AG04450 (cell line): ENCODE measurements around the gene PDE5A. TPM values are rescaled to one million over a fixed set of nuclear protein-coding genes. Genes with fewer than 3 reads are reported as not detected.

Experiments used
- CTCF ChIA-PET: fragments of 300-600, 350-600 bp; formaldehyde crosslinking; extraction: SDS; loops from one replicate; lab custom pipeline; 2022; ENCODE audit warnings: antibody characterized with exemption, inconsistent platforms; lab: Charles Lee
- POLR2A ChIA-PET: fragments of 350-600 bp; formaldehyde crosslinking; extraction: SDS; loops from one replicate; lab custom pipeline; 2021; ENCODE audit warnings: antibody characterized with exemption, inconsistent platforms; lab: Yijun Ruan, JAX
- DNase-seq: peaks from one replicate; pipeline ENCODE4 v3.0.0-alpha.2; 2011; ENCODE audit warnings: low read depth, low spot score
- H3K27ac ChIP-seq: one replicate; pipeline ENCODE4 v1.5.1; 2012; ENCODE audit warnings: low read depth, low read length, control low read depth
- H3K27me3 ChIP-seq: one replicate; pipeline ENCODE4 v1.6.0; 2012; ENCODE audit warnings: low read length; ENCODE audit not compliant: control insufficient read depth, insufficient read depth
- H3K4me3 ChIP-seq: 2 replicates; pipeline ENCODE4 v1.5.1; 2011; ENCODE audit warnings: mild to moderate bottlenecking, low read depth, low read length, control low read depth
- H3K9me3 ChIP-seq: 2 replicates; pipeline ENCODE4 v1.5.1; 2012; ENCODE audit warnings: low read length; ENCODE audit not compliant: control insufficient read depth, insufficient read depth
- polyA plus RNA-seq: library from polyadenylated mRNA; depleted of rRNA; stranded (reverse); fragments of >200 nt; gene quantifications from 2 replicates; pipeline ENCODE4 v1.2.3, GENCODE V29; 2011
- TF ChIP-seq, protein P1 (sequence below): IDR thresholded peaks from 2 replicates; pipeline ENCODE4 v1.5.1; 2011; ENCODE audit warnings: low read depth, low read length, control low read depth, inconsistent platforms

Gene PDE5A
- polyA plus RNA-seq, 1 experiment: 489 TPM

- no peaks in the 10 kb centered on the region for H3K9me3 ChIP-seq
- CTCF ChIA-PET: no interaction called here
Observed at GRCh38 chr4:119512398-119512797, 116.2 kb downstream of the PDE5A start.

DNA sequence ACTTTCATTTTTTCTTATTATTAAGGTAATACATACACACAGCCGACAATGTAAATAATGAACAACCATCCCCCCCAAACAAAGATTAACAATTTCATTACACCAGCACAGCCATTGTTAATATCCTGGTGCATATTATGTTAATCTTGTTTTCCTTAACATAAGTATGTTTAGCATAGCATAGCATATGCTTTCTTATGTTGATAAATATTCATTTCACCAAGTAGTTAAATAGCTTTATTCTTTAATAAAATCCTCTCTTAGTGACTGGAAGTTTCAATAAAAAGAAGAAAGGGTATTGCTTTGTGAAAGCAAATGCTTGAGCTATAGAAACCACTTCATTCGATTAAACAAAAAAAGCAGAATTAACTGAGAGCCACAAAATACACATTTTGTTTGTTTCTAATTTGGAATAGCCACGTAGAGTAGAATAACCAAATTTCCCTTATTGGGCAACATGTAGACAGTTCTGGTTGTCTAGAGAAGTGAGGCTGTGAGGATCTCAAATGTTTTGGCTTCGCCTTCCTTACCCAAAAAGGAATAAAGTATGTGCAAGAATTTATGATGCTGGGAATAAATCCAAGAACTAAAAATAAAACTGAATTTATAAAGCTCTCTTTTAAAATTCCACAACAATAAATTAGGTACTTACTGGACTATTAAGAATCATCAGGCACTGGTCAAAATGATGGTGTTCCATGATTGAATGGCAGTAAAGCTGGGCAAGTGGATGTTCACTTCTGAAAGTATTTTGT, 118.0 kb downstream of the PDE5A start:
- CTCF ChIA-PET: interaction anchor here (1.8 kb wide), 1 partner anchor 546 kb away, joined by 6 read pairs; no protein-coding TSS in a partner anchor
- Histone ChIP-seq H3K9me3 (no peaks in the 10 kb centered on the region), H3K27ac (no peak overlapping the region), H3K27me3 (no peaks in the 10 kb centered on the region), H3K4me3 (no peak overlapping the region)
- TF ChIP-seq, protein P1, sequence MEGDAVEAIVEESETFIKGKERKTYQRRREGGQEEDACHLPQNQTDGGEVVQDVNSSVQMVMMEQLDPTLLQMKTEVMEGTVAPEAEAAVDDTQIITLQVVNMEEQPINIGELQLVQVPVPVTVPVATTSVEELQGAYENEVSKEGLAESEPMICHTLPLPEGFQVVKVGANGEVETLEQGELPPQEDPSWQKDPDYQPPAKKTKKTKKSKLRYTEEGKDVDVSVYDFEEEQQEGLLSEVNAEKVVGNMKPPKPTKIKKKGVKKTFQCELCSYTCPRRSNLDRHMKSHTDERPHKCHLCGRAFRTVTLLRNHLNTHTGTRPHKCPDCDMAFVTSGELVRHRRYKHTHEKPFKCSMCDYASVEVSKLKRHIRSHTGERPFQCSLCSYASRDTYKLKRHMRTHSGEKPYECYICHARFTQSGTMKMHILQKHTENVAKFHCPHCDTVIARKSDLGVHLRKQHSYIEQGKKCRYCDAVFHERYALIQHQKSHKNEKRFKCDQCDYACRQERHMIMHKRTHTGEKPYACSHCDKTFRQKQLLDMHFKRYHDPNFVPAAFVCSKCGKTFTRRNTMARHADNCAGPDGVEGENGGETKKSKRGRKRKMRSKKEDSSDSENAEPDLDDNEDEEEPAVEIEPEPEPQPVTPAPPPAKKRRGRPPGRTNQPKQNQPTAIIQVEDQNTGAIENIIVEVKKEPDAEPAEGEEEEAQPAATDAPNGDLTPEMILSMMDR: no peak
- POLR2A ChIA-PET: interaction anchor here (1.4 kb wide), 1 partner anchor 15 kb away, joined by 6 read pairs; no protein-coding TSS in a partner anchor
- no peak for DNase-seq

More at GRCh38 chr4:119512398-119512797, 116.2 kb downstream of the PDE5A start:
- H3K27me3 ChIP-seq: no peaks in the 10 kb centered on the region
- H3K4me3 ChIP-seq: no peak overlapping the region
- no peak for DNase-seq
- POLR2A ChIA-PET: no interaction called here
- TF ChIP-seq, protein P1: no peak
- no peak overlapping the region for H3K27ac ChIP-seq

- ChIA-PET POLR2A (no interaction called here), CTCF (interaction anchor here (1.8 to 3.4 kb wide), 2 partner anchors 15 to 548 kb away, joined by 6 to 13 read pairs; no protein-coding TSS in a partner anchor)
- Histone ChIP-seq H3K27ac (no peak overlapping the region), H3K9me3 (no peaks in the 10 kb centered on the region), H3K4me3 (no peak overlapping the region), H3K27me3 (no peaks in the 10 kb centered on the region)
- DNase-seq: no peak
- TF ChIP-seq, protein P1: no peak
Observed at GRCh38 chr4:119508281-119508680, 120.3 kb downstream of the PDE5A start.

DNA sequence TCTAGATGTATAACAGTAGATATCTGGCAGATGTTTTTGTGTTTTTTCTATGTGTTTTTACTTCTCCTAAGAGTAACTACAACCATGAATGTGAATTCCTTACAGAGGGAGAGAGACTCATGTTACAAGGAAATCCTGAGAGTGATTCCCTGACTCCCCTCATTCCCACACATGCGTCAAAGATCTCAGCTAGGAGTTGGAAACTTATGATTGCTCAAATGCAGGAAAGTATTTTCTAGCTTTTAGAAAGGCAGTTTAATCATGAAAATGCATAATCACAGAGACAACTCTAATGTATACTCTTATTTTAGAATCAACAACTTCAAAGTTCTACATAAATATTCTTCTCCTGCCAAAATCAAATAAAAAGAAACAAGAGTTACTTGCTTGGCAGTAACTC, 121.8 kb downstream of the PDE5A start:
- ChIA-PET POLR2A (interaction anchor here (1.1 to 1.2 kb wide), 3 partner anchors 11 to 118 kb away, joined by 4 to 5 read pairs (median 4); no protein-coding TSS in a partner anchor), CTCF (interaction anchor here (1.8 to 3.4 kb wide), 2 partner anchors 13 to 550 kb away, joined by 6 to 13 read pairs; no protein-coding TSS in a partner anchor)
- H3K4me3 ChIP-seq: no peak overlapping the region
- no peaks in the 10 kb centered on the region for H3K27me3 ChIP-seq
- TF ChIP-seq, protein P1: no peak
- no peaks in the 10 kb centered on the region for H3K9me3 ChIP-seq
- no peak for DNase-seq
- H3K27ac ChIP-seq: no peak overlapping the region

GRCh38 chr4:119504616-119505015, 124.0 kb downstream of the PDE5A start:
- Histone ChIP-seq H3K4me3 (no peak overlapping the region), H3K27ac (no peak overlapping the region), H3K9me3 (no peaks in the 10 kb centered on the region), H3K27me3 (no peaks in the 10 kb centered on the region)
- DNase-seq: no peak
- CTCF ChIA-PET: no interaction called here
- TF ChIP-seq, protein P1: no peak
- POLR2A ChIA-PET: no interaction called here
